ENCODE results near the gene DGKQ. TPM values are rescaled to one million over a fixed set of nuclear protein-coding genes. Genes with fewer than 3 reads are reported as not detected.

DGKQ gene
- polyA plus RNA-seq, 3 donors, result 5.5 to 10.4 (median 8.6) TPM

GRCh38 chr4:997375-998071, 24.2 kb upstream of the DGKQ start:
- DNase-seq (ENCODE audit: extremely low read depth in 1 of 11, low read depth in 9 of 11, low spot score in 4 of 11), result no peak

DNA sequence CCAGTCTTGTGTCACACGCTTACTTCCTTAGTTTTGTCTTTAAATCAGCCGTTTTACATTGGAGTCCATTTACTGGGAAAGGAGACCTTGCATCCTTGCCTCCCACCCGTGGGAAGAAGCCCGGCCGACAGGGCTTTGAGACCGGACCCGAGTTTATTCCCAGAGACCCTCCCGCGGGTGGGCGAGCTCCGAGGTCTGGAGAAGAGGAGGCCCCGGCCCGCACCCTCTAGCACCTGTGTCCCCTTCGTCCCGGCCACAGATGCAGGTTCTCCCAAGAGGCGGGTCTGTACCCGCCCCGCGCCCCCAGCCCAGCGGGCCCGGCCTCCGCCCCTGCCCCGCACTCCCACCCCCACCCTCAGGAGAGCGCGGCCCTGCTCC, 23.6 kb upstream of the DGKQ start:
- no peak for DNase-seq (ENCODE audit: extremely low read depth in 1 of 11, low read depth in 9 of 11, low spot score in 4 of 11)

DNA sequence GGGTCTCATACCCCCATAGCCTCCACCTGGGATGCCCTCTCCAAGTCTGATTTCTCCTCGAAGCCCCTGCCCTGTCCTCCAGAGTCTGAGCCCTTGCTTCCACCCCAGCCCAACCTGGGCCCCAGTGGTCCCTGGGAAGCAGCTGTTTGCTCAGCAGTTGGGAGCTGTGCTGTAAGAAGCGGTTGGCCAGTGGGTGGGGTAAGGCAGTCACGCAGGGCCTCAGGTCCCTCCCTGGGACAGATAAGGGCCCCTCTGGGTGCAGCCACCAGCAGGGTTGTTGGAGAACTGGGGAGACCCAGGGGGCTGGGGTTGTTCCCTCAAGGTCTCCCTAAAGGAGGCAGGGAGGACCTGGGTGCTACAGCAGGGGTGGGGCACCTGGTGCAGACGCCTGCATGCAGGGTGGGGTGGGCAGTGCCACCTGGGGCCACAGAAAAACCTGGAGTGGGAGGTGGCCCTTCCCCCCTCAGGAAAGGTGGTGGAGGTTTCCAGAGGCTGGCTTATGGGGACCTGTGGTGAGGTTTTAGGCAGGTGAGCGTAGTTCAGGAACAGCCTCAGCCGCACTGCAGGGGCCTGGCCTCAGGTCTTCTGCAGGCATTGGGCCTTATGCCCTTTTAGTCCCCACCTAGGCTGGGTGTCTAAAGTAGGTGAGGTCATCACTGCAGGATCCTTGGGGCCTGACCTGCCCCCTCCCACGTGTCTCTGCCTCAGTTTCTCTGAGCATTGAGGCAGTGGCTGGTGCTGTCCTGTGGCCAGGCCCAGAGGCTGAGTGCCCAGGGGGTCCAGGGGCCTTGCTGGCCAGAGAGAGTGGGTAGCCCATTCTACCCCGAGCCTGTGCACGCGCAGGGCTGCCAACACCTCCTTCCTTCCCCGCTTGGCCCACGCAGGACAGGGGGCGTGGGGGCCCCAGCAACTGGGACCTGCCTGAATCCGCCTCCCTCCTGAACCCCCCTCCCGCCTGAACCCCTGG, 22.9 kb upstream of the DGKQ start:
- no peak for DNase-seq (ENCODE audit: extremely low read depth in 1 of 11, low read depth in 9 of 11, low spot score in 4 of 11)

- no peak for DNase-seq (ENCODE audit: extremely low read depth in 1 of 11, low read depth in 9 of 11, low spot score in 4 of 11)
Observed at GRCh38 chr4:995311-996026, 22.1 kb upstream of the DGKQ start.

GRCh38 chr4:993111-994029, 20.0 kb upstream of the DGKQ start, which contains the start of gene SLC26A1:
SLC26A1 (minus strand) TSS chr4:993404; CDS start chr4:991703, 1,701 bp downstream.
- DNase-seq (ENCODE audit: extremely low read depth in 1 of 11, low read depth in 9 of 11, low spot score in 4 of 11), result no peak

DNA sequence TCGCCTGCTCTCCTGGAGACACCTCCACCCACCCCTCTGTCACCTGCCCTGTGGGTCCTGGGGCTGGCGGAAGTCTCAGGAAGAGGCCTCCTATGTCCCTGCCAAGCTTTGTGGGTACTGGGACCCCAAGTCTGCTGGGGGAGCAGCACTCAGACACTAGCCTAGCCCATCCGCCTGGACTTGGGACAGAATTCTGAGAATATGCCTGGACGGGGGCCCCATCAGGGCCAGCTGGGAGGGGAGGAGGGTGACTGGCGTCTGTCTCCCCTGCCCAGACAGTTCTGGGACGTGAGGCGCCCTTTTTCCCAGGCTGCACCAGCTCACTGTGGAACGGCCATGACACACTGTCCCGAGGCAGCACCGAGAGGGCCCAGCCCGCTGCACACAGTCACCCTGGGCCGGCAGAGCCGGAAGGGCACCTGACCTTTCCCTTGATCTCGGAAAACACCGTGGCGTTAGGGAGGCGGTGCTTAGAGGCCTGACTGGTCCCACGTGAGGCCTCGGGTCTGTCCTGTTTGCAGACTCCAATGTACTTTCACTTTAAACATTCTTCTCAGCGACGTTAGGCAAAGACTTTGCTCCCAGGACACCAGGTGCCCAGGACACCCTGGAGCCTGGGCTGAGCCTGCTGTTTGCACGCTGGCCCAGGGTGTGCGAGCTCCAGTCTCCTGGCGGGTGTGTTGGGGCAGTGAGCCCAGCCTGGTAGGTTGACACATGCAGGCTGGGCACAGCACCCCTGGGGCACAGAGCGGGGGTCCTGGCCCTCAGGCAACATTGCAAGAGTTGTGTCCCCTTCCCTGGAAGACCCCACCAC, 19.1 kb upstream of the DGKQ start:
- no peak for DNase-seq (ENCODE audit: extremely low read depth in 1 of 11, low read depth in 9 of 11, low spot score in 4 of 11)

DNA sequence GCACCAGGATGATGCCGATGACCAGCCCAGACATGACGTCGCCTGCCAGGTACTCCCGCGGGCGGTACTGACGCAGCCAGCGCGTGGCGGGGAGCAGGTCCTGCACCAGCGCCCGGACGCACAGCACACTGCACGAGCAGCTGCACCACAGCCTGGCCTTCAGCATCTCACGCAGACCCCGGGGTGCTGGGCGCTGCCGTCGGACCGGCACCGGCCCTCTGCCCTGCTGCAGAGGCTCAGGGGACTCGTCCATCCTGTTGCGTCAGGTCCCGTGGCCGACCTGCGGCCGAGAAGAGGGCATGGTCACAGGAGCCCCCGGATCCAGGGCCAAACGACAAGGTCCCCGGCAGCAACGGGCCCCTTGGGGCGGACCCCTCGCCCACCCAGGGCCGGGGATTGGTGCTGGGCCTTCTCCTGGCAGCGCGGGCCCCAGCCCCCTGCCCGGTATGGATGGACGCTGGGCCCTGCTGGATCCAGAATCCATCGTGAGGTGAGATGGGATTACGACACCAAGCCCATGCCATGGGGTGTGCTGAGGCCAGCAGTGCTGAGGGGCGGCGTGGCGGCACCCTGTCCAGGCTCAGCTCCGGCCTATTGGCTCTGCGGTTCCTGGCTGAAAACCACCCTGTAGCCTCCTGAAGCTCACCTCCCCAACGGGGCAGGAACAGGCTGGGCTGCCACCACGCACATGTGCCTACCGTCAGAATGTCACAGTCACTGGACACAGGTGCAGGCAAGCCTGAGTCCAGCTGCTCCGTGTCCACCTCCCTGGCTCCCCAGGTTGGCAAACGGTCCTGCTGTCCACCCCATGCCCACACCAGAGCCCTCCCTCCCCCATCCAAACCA, 18.3 kb upstream of the DGKQ start:
- no peak for DNase-seq (ENCODE audit: extremely low read depth in 1 of 11, low read depth in 9 of 11, low spot score in 4 of 11)

DNA sequence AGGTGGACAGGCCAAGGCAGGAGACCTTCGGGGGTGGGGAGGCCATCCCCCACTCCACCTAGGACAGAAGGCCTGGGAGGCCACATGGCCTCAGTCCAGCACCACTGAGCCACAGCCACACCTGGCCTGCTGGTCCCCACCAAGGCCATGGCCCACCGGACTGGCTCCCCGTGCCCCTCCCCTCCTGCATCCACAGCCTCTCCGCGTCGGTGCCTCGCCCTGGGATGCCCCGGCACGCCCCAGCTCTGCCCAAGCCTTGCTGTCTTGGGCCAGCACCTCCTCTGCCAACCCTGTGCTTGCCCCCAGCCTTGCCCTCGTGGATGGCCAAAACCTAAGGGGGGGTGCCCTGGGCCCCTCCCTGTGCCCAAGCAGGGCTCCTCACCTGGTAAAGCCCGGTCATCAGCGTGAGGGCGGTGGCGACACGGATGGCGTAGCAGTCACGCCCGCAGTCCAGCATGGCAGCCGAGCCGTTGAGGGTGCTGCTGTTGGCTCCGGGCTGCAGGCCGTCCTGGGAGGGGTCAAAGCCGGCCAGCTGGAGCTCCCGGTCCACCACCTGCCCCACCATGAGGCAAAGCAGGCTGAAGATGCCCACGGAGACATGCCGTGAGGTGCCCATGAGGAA, 17.5 kb upstream of the DGKQ start:
- DNase-seq (ENCODE audit: extremely low read depth in 1 of 11, low read depth in 9 of 11, low spot score in 4 of 11), result no peak

GRCh38 chr4:989722-990471, 16.5 kb upstream of the DGKQ start:
- DNase-seq (ENCODE audit: extremely low read depth in 1 of 11, low read depth in 9 of 11, low spot score in 4 of 11), result no peak

- no peak for DNase-seq (ENCODE audit: extremely low read depth in 1 of 11, low read depth in 9 of 11, low spot score in 4 of 11)
Observed at GRCh38 chr4:988726-989721, 15.7 kb upstream of the DGKQ start.

DNA sequence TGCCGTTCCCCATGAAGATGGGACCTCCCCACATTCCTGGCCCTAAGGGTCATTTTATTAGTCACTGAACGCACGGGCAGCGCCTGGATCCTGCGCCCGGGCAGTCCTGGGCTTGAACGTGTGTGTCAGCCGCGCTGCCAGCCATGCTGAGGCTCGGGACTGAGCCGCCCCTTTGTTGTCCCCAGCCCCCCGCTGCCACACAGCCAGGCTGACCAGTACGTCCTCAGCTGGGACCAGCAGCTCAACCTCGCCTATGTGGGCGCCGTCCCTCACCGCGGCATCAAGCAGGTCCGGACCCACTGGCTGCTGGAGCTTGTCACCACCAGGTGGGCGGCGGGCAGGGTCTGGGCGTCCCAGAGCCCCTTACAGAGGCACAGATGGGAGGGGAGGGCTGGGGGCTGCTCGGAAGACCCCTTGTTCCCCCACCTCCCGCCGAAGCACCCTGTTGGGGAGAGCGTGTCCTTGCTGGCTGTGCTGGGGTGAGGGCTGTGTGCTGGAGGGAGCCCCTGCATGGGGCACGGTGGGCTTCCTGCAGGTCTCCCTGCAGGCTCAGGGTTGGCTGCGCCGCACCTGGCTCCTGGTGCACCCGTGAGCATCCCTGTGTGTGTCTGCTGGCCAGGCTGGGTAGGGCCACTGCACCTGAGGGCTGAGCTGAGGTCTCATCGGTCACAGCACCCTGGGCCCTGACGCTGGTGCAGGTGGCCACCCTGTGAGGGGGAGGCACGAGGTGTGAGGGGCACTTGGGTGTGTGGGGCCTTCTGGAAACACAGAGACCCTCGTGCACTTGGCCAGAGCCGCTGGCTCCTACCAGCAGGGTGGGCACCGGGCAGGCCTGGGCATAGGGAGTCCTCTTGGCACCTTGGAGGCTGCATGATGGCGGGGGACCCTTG, 14.5 kb upstream of the DGKQ start:
- no peak for DNase-seq (ENCODE audit: extremely low read depth in 1 of 11, low read depth in 9 of 11, low spot score in 4 of 11)

DNA sequence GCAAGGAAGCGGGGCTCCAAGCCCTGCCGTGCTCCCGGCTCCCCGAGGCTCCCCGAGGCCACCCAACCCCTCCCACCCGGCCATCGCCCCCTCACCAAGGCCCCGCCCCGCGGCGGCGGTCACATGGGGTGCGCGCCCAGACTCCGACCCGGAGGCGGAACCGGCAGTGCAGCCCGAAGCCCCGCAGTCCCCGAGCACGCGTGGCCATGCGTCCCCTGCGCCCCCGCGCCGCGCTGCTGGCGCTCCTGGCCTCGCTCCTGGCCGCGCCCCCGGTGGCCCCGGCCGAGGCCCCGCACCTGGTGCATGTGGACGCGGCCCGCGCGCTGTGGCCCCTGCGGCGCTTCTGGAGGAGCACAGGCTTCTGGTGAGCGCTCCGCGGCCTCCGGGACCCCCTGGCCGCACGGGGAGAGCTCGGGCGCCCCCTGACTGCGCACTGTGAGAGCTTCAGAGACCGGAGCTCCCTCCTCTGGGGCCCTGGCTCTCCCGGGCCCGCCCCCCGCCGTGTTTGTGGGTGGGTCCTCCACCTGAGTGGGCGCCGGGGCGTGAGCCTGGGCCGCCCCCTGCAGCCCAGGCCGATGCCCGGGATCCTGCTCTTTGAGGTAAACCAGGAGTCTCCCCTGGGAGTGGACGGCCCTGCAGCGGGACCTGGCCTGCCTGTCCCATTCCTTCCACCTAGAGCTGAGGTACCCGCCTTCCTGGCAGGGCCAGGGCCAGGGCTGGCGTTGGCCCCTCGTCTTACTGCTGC, 13.7 kb upstream of the DGKQ start, which contains the start of gene IDUA:
Gene IDUA (plus strand): TSS at position 166 of the 745 bp plus-strand sequence. CDS start 41 bp downstream, at position 207.
- DNase-seq (ENCODE audit: extremely low read depth in 1 of 11, low read depth in 9 of 11, low spot score in 4 of 11), result peak in 4 of 11 donors; percentile 54 to 81 (median 74)

GRCh38 chr4:986428-986878, 13.1 kb upstream of the DGKQ start:
- no peak for DNase-seq (ENCODE audit: extremely low read depth in 1 of 11, low read depth in 9 of 11, low spot score in 4 of 11)
